PC-9 (cell line): ENCODE results near the gene GBGT1.

Experiments used
- CTCF ChIP-seq: fragments of 200-600 bp; sonication (generic); conservative IDR thresholded peaks from 2 replicates; pipeline ENCODE4 v1.6.1; 2017; ENCODE audit warnings: mixed run types, antibody characterized with exemption, mild to moderate bottlenecking, moderate library complexity
- EZH2 ChIP-seq: fragments of 200-600 bp; sonication (generic); IDR thresholded peaks from 2 replicates; pipeline ENCODE4 v1.8.0; 2017; ENCODE audit warnings: antibody characterized with exemption, low read depth

- TF ChIP-seq CTCF (no peak), EZH2 (no peak)
Observed at GRCh38 chr9:133135146-133135745, 28.5 kb downstream of the GBGT1 start.
